NCI-H1105 (cell line): ENCODE measurements around the gene VWA8.
"Not testable (repeated sequence)": the region's sequence is repeated elsewhere in the genome, so short reads cannot be mapped to it uniquely, and the experiment has no call there.

ENCODE experiments used
- DNase-seq: peaks from one replicate; lab custom pipeline; 2025; lab: John Stamatoyannopoulos, UW

Gene VWA8

GRCh38 chr13:41582027-41582463 is 378.9 kb downstream of the VWA8 start:
- DNase-seq, result no peak

GRCh38 chr13:41580345-41580744 is 380.6 kb downstream of the VWA8 start:
- no peak for DNase-seq

- DNase-seq, result no peak
These were observed 381.0 kb downstream of the VWA8 start for GRCh38 chr13:41579881-41580280.

GRCh38 chr13:41579168-41579567 is 381.7 kb downstream of the VWA8 start:
- DNase-seq, result no peak

GRCh38 chr13:41578371-41578770 is 382.5 kb downstream of the VWA8 start:
- no peak for DNase-seq

- DNase-seq, result no peak
These were observed 383.5 kb downstream of the VWA8 start for GRCh38 chr13:41577436-41577835.

GRCh38 chr13:41573640-41574039 is 387.3 kb downstream of the VWA8 start:
- not testable (repeated sequence) for DNase-seq

- not testable (repeated sequence) for DNase-seq
These were observed 389.0 kb downstream of the VWA8 start for GRCh38 chr13:41571817-41572340.

- no peak for DNase-seq
These were observed 391.9 kb downstream of the VWA8 start for GRCh38 chr13:41568972-41569351.

- DNase-seq, result no peak
These were observed 392.6 kb downstream of the VWA8 start for GRCh38 chr13:41568143-41568971.

GRCh38 chr13:41567363-41567762 is 393.5 kb downstream of the VWA8 start:
- no peak for DNase-seq

- DNase-seq, result no peak
These were observed 395.1 kb downstream of the VWA8 start for GRCh38 chr13:41565846-41566245.

- DNase-seq, result no peak
These were observed 395.7 kb downstream of the VWA8 start for GRCh38 chr13:41565216-41565615.

GRCh38 chr13:41563984-41564365 is 396.9 kb downstream of the VWA8 start:
- no peak for DNase-seq

- DNase-seq, result no peak
These were observed 397.4 kb downstream of the VWA8 start for GRCh38 chr13:41563341-41563983.

GRCh38 chr13:41562541-41563178 is 398.2 kb downstream of the VWA8 start:
- DNase-seq, result no peak

GRCh38 chr13:41562083-41562482 is 398.8 kb downstream of the VWA8 start:
- DNase-seq, result no peak

GRCh38 chr13:41561170-41561569 is 399.7 kb downstream of the VWA8 start:
- DNase-seq, result no peak

GRCh38 chr13:41558781-41559560 is 401.9 kb downstream of the VWA8 start:
- no peak for DNase-seq

- no peak for DNase-seq
These were observed 403.2 kb downstream of the VWA8 start for GRCh38 chr13:41557719-41558118.

GRCh38 chr13:41554626-41555386 is 406.1 kb downstream of the VWA8 start:
- DNase-seq, result no peak
